Tibial nerve (tissue), 4 donors: ENCODE measurements around the gene PUS10. TPM values are rescaled to one million over a fixed set of nuclear protein-coding genes. Genes with fewer than 3 reads are reported as not detected.

ENCODE experiments used
- DNase-seq, 2 donors: peaks; one replicate each; pipeline ENCODE4 v3.0.0-alpha.2; 2019; ENCODE audit warnings: low spot score in 2 of 2
- H3K27ac ChIP-seq, 4 donors: fragments of 200-600 bp; sonication (generic) in 3 of 4; one replicate each; pipeline ENCODE4 v1.5.1; 2017 to 2019; ENCODE audit warnings: mild to moderate bottlenecking in 1 of 4
- H3K27me3 ChIP-seq, 2 donors: fragments of 200-600 bp; sonication (generic) in 1 of 2; one replicate each; pipeline versions ENCODE4 v1.5.1 to v1.6.0; 2017 to 2019
- H3K36me3 ChIP-seq, 3 donors: fragments of 200-600 bp; sonication (generic); one replicate each; pipeline ENCODE4 v1.5.1; 2018 to 2019
- H3K4me1 ChIP-seq, 4 donors: fragments of 200-600 bp; sonication (generic) in 3 of 4; one replicate each; pipeline ENCODE4 v1.5.1; 2017 to 2019
- H3K4me3 ChIP-seq, 4 donors: fragments of 200-600 bp; sonication (generic) in 3 of 4; one replicate each; pipeline ENCODE4 v1.5.1; 2017 to 2019; ENCODE audit warnings: mild to moderate bottlenecking in 1 of 4, moderate library complexity in 1 of 4
- H3K9me3 ChIP-seq, 4 donors: fragments of 200-600 bp; sonication (generic) in 3 of 4; one replicate each; pipeline ENCODE4 v1.5.1; 2017 to 2019
- EP300 ChIP-seq, 2 donors: sonication (generic); formaldehyde crosslinking; IDR thresholded peaks; one replicate each; pipeline ENCODE4 v1.6.1; 2017; ENCODE audit warnings: antibody characterized with exemption in 2 of 2, mild to moderate bottlenecking in 1 of 2
- POLR2A ChIP-seq, 2 donors: fragments of 450-650 bp; IDR thresholded peaks; one replicate each; pipeline ENCODE4 v1.6.1; 2017; ENCODE audit warnings: antibody characterized with exemption in 2 of 2, mild to moderate bottlenecking in 2 of 2, moderate library complexity in 2 of 2
- WGBS, 2 donors: methylation state at CpG; one replicate each; pipeline ENCODE4 v1.1.5; 2018; 5-methylcytosine and 5-hydroxymethylcytosine counted together
- total RNA-seq, 4 donors: library from RNA; depleted of rRNA; stranded (reverse); fragments of >200 nt; gene quantifications; one replicate each; pipeline ENCODE4 v1.1.0, GENCODE V29; 2016
- TF ChIP-seq, protein P1 (sequence below), 5 experiments: fragments of 200-600 bp in 3 of 5; fragments of 450-650 bp in 2 of 5; sonication (generic) in 3 of 5; IDR thresholded peaks; one replicate each; pipeline ENCODE4 v1.5.1; 2016 to 2019; ENCODE audit warnings: antibody characterized with exemption in 5 of 5, mild to moderate bottlenecking in 3 of 5, moderate library complexity in 2 of 5

The PUS10 gene
- total RNA-seq, 4 donors from 2014 or later, result 3.0 to 14.2 (median 6.2) TPM

GRCh38 chr2:60957643-60958042 lies 60.4 kb downstream of the PUS10 start:
- 64 to 80% methylated on average over 5 of the region's 5 CpGs for WGBS, 2 donors

GRCh38 chr2:60957224-60957623 lies 60.8 kb downstream of the PUS10 start:
- H3K27me3 ChIP-seq, result no peaks in the 10 kb centered on the region
- no peak for DNase-seq
- no peak overlapping the region for H3K4me3 ChIP-seq
- no peak for TF ChIP-seq EP300 (IDR thresholded peaks at IDR 0.05)
- TF ChIP-seq, protein P1, sequence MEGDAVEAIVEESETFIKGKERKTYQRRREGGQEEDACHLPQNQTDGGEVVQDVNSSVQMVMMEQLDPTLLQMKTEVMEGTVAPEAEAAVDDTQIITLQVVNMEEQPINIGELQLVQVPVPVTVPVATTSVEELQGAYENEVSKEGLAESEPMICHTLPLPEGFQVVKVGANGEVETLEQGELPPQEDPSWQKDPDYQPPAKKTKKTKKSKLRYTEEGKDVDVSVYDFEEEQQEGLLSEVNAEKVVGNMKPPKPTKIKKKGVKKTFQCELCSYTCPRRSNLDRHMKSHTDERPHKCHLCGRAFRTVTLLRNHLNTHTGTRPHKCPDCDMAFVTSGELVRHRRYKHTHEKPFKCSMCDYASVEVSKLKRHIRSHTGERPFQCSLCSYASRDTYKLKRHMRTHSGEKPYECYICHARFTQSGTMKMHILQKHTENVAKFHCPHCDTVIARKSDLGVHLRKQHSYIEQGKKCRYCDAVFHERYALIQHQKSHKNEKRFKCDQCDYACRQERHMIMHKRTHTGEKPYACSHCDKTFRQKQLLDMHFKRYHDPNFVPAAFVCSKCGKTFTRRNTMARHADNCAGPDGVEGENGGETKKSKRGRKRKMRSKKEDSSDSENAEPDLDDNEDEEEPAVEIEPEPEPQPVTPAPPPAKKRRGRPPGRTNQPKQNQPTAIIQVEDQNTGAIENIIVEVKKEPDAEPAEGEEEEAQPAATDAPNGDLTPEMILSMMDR (IDR thresholded peaks at IDR 0.05), result no peak
- TF ChIP-seq POLR2A (IDR thresholded peaks at IDR 0.05), result no peak
- H3K36me3 ChIP-seq, result peaks cover 0 to 33% (median 0%) of the 10 kb centered on the region in 3 donors
- no peak overlapping the region for H3K27ac ChIP-seq
- H3K4me1 ChIP-seq, result no peaks in the 10 kb centered on the region
- 78 to 87% methylated on average over 8 of the region's 8 CpGs for WGBS, 2 donors
- H3K9me3 ChIP-seq, result no peaks in the 10 kb centered on the region

More at GRCh38 chr2:60957643-60958042, 60.4 kb downstream of the PUS10 start:
- H3K27ac ChIP-seq, result no peak overlapping the region
- no peak overlapping the region for H3K4me3 ChIP-seq
- no peaks in the 10 kb centered on the region for H3K9me3 ChIP-seq
- no peaks in the 10 kb centered on the region for H3K27me3 ChIP-seq
- DNase-seq, result no peak
- peaks cover 0 to 31% (median 0%) of the 10 kb centered on the region in 3 donors for H3K36me3 ChIP-seq
- no peak for TF ChIP-seq POLR2A (IDR thresholded peaks at IDR 0.05)
- TF ChIP-seq, protein P1 (IDR thresholded peaks at IDR 0.05), result no peak
- no peak for TF ChIP-seq EP300 (IDR thresholded peaks at IDR 0.05)
- no peaks in the 10 kb centered on the region for H3K4me1 ChIP-seq

- Histone ChIP-seq H3K4me3 (no peak overlapping the region), H3K9me3 (no peaks in the 10 kb centered on the region), H3K27ac (no peak overlapping the region), H3K36me3 (peaks cover 0 to 35% (median 0%) of the 10 kb centered on the region in 3 donors), H3K4me1 (no peaks in the 10 kb centered on the region), H3K27me3 (no peaks in the 10 kb centered on the region)
- TF ChIP-seq EP300 (IDR thresholded peaks at IDR 0.05) (no peak), POLR2A (IDR thresholded peaks at IDR 0.05) (no peak)
- TF ChIP-seq, protein P1 (IDR thresholded peaks at IDR 0.05), result no peak
- DNase-seq, result no peak
- WGBS, 2 donors, result 50 to 53% methylated on average over 2 of the region's 2 CpGs
Observed at GRCh38 chr2:60954139-60954538, 63.9 kb downstream of the PUS10 start.

DNA sequence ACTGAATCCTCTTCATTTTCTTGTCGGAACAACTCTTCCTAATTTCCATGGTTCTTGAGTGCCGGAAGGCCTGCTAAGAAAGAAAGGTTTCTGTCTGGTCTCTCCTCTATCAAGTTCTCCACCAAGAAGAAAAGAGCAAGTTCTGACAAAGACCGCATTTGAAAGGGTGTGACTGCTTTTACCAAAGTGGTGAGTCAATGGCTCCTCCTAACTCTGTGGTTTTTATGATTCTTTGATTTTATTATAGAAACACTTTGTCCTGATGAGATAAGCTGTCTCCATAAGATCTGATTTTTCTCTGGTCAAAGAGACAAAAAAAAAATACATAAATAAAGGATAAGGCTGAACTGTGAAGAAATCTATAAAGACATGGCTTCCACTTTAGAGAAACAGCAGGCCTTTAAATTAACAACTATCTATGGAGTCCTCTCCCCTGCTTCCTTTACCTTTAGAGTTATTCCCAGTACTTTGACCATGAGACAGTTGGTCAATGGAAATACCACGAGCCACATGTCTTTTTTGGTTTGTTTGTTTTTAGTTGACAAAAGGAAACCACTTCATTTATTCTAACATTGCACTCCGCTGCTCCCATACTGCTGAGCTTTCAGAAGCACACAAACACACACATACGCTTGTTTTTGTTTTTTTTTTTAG lies 69.0 kb downstream of the PUS10 start:
- Histone ChIP-seq H3K36me3 (peaks cover 0 to 50% (median 0%) of the 10 kb centered on the region in 3 donors), H3K4me3 (no peak overlapping the region), H3K27me3 (no peaks in the 10 kb centered on the region), H3K4me1 (no peaks in the 10 kb centered on the region), H3K9me3 (no peaks in the 10 kb centered on the region), H3K27ac (no peak overlapping the region)
- DNase-seq, result no peak
- WGBS, 2 donors, result 90 to 94% methylated on average over 6 of the region's 6 CpGs
- no peak for TF ChIP-seq EP300 (IDR thresholded peaks at IDR 0.05)
- TF ChIP-seq POLR2A (IDR thresholded peaks at IDR 0.05), result no peak
- TF ChIP-seq, protein P1 (IDR thresholded peaks at IDR 0.05), result no peak

- TF ChIP-seq EP300 (IDR thresholded peaks at IDR 0.05) (no peak), POLR2A (IDR thresholded peaks at IDR 0.05) (no peak)
- TF ChIP-seq, protein P1 (IDR thresholded peaks at IDR 0.05), result no peak
- Histone ChIP-seq H3K9me3 (no peaks in the 10 kb centered on the region), H3K4me3 (no peak overlapping the region), H3K27ac (no peak overlapping the region), H3K4me1 (no peaks in the 10 kb centered on the region), H3K36me3 (peaks cover 0 to 47% (median 0%) of the 10 kb centered on the region in 3 donors), H3K27me3 (no peaks in the 10 kb centered on the region)
- DNase-seq, result no peak
- WGBS, 2 donors, result 96 to 97% methylated on average over 8 of the region's 8 CpGs
Observed at GRCh38 chr2:60948161-60948560, 69.9 kb downstream of the PUS10 start.
